GM12878 (cell line): ENCODE data around the gene CCDC177. TPM values are rescaled to one million over a fixed set of nuclear protein-coding genes. Genes with fewer than 3 reads are reported as not detected.

ENCODE experiments used
- ATAC-seq: fragments of 200-7000 bp; cut with Tn5 transposase; 3 replicates; pipeline ENCODE4 v1.9.1; 2020; ENCODE audit warnings: mild to moderate bottlenecking, moderate library complexity
- BruUV-seq: library from RNA; stranded (reverse); fragments of 400-500 nt; replicated peaks from 2 replicates; lab custom pipeline; 2021; lab: Mats Ljungman, UMichigan
- CTCF ChIA-PET: fragments of 300-600 bp; sonication (Branson Sonifier 250); formaldehyde crosslinking; extraction: SDS; loops from one replicate; lab custom pipeline; 2021; ENCODE audit warnings: inconsistent platforms; lab: Yijun Ruan, JAX
- POLR2A ChIA-PET: fragments of 350-600 bp; formaldehyde crosslinking; extraction: SDS; loops from one replicate; lab custom pipeline; 2021; ENCODE audit warnings: inconsistent platforms; lab: Charles Lee
- RAD21 ChIA-PET: fragments of 300-600 bp; sonication (Branson Sonifier 250); formaldehyde crosslinking; loops from one replicate; lab custom pipeline; 2023; ENCODE audit warnings: antibody characterized with exemption; ENCODE audit not compliant: unreplicated experiment; lab: Charles Lee
- SMC1A ChIA-PET: fragments of 300-600 bp; sonication (Branson Sonifier 250); formaldehyde crosslinking; loops from one replicate; lab custom pipeline; 2023; ENCODE audit not compliant: unreplicated experiment, uncharacterized antibody; lab: Charles Lee
- DNase-seq: peaks from one replicate; pipeline ENCODE4 v3.0.0-alpha.2; 2011; ENCODE audit warnings: low read depth, low spot score
- FAIRE-seq: peaks from 3 replicates; lab custom pipeline; 2011; peaks lifted over from hg19 to GRCh38; lab: Jason Lieb, UNC
- H2AFZ ChIP-seq: 2 replicates; pipeline ENCODE4 v1.6.0; 2011; ENCODE audit warnings: low read depth, low read length, control low read depth; ENCODE audit not compliant: control insufficient read depth
- H3K27ac ChIP-seq: 2 replicates; pipeline ENCODE4 v1.5.1; 2011; ENCODE audit warnings: control low read depth; ENCODE audit not compliant: control insufficient read depth, insufficient read depth
- H3K27me3 ChIP-seq, 2 experiments: replicated peaks in 1 of 2; 2 replicates each; pipeline versions ENCODE4 v1.6.0 to v1.6.1; 2011; ENCODE audit warnings: low read length in 1 of 2; ENCODE audit not compliant: control insufficient read depth in 2 of 2, insufficient read depth in 2 of 2
- H3K36me3 ChIP-seq, 2 experiments: 2 replicates each; pipeline ENCODE4 v1.5.1; 2011; ENCODE audit warnings: low read length in 1 of 2; ENCODE audit not compliant: control insufficient read depth in 2 of 2, insufficient read depth in 2 of 2
- H3K4me1 ChIP-seq: 2 replicates; pipeline ENCODE4 v1.6.1; 2011; ENCODE audit warnings: mild to moderate bottlenecking, low read length, moderate library complexity, mixed read lengths; ENCODE audit not compliant: control insufficient read depth, insufficient read depth
- H3K4me2 ChIP-seq: 2 replicates; pipeline ENCODE4 v1.6.0; 2011; ENCODE audit warnings: control low read depth; ENCODE audit not compliant: control insufficient read depth, insufficient read depth
- H3K4me3 ChIP-seq: fragments of 200-600 bp; sonication (generic); 2 replicates; pipeline ENCODE4 v1.5.1; 2016
- H3K79me2 ChIP-seq: 2 replicates; pipeline ENCODE4 v1.6.0; 2011; ENCODE audit warnings: low read length; ENCODE audit not compliant: control insufficient read depth, insufficient read depth
- H3K9ac ChIP-seq: 2 replicates; pipeline ENCODE4 v1.8.0; 2011; ENCODE audit warnings: low read length, control low read depth, mixed read lengths; ENCODE audit not compliant: control insufficient read depth, insufficient read depth
- H3K9me3 ChIP-seq: replicated peaks from 3 replicates; pipeline ENCODE4 v1.5.1; 2011; ENCODE audit warnings: mild to moderate bottlenecking, low read length; ENCODE audit not compliant: control insufficient read depth, insufficient read depth
- H4K20me1 ChIP-seq: 2 replicates; pipeline ENCODE4 v1.6.0; 2011; ENCODE audit not compliant: control insufficient read depth, insufficient read depth
- ETV6 ChIP-seq, 2 experiments: fragments of 450-650 bp in 1 of 2; IDR thresholded peaks in 1 of 2; conservative IDR thresholded peaks in 1 of 2; 2 replicates each; pipeline ENCODE4 v1.6.1; 2014; ENCODE audit warnings: antibody characterized with exemption in 1 of 2, borderline replicate concordance in 1 of 2, low read depth in 1 of 2, mild to moderate bottlenecking in 1 of 2, moderate library complexity in 1 of 2
- FOS ChIP-seq: IDR thresholded peaks from 3 replicates; pipeline ENCODE4 v1.6.1; 2011; ENCODE audit warnings: borderline replicate concordance; ENCODE audit not compliant: insufficient read length; ENCODE audit errors: extremely low read depth
- NRF1 ChIP-seq: conservative IDR thresholded peaks from 2 replicates; pipeline ENCODE4 v1.6.1; 2011; ENCODE audit warnings: mild to moderate bottlenecking, low read depth, low read length, improper control_type of control experiment
- RUNX3 ChIP-seq: IDR thresholded peaks from 2 replicates; pipeline ENCODE4 v1.6.1; 2012; ENCODE audit warnings: low read length, inconsistent platforms
- SMAD5 ChIP-seq: IDR thresholded peaks from 2 replicates; pipeline ENCODE4 v1.6.1; 2016; ENCODE audit warnings: antibody characterized with exemption, low read depth
- TCF3 ChIP-seq: IDR thresholded peaks from 2 replicates; pipeline ENCODE4 v1.6.1; 2012; ENCODE audit warnings: low read depth, mild to moderate bottlenecking, low read length, borderline replicate concordance; ENCODE audit not compliant: insufficient read depth
- ZNF207 ChIP-seq: fragments of 450-650 bp; IDR thresholded peaks from 2 replicates; pipeline ENCODE4 v1.6.1; 2014; ENCODE audit warnings: antibody characterized with exemption, mild to moderate bottlenecking, borderline replicate concordance
- ZNF274 ChIP-seq: IDR thresholded peaks from one replicate; pipeline ENCODE4 v1.8.0; 2011; ENCODE audit not compliant: insufficient read length, insufficient read depth
- WGBS: methylation state at CpG from one replicate; pipeline ENCODE4 v1.1.6; 2016; ENCODE audit warnings: low lambda C conversion rate; ENCODE audit not compliant: insufficient replicate concordance, insufficient coverage; ENCODE audit errors: missing lambda C conversion rate; 5-methylcytosine and 5-hydroxymethylcytosine counted together
- in situ Hi-C: fragments of 300-500 bp; cut with MboI; formaldehyde crosslinking; loops from 9 replicates; pipeline ENCODE4 v1.14.3; 2018; ENCODE audit warnings: mixed read lengths
- intact Hi-C: fragments of 100-400 bp; cut with micrococcal nuclease; formaldehyde crosslinking; loops from one replicate; pipeline ENCODE4 v1.14.2; 2022; ENCODE audit not compliant: unreplicated experiment
- polyA plus RNA-seq, 11 experiments: library from polyadenylated mRNA; depleted of rRNA in 4 of 11; unstranded in 6 of 11; stranded (reverse) in 5 of 11; fragments of >200 nt; fragmentation: Nextera tagmentation in 4 of 11; fragmentation: Illumina TruSeq in 1 of 11; extraction: Ambion mirVana in 4 of 11; extraction: Trizol in 1 of 11; gene quantifications; 1 replicate in 1 of 11; 2 replicates in 10 of 11; pipeline versions ENCODE4 v1.2.1 to v1.2.3, GENCODE V29; 2011 to 2016; ENCODE audit warnings: inconsistent platforms in 2 of 11, missing spikeins in 2 of 11, low read depth in 1 of 11
- total RNA-seq, 4 experiments: library from RNA; depleted of rRNA in 3 of 4; stranded (reverse); fragments of >200 nt in 3 of 4; fragmentation: Illumina TruSeq in 1 of 4; extraction: Trizol in 1 of 4; gene quantifications; 2 replicates each; pipeline versions ENCODE4 v1.2.1 to v1.2.3, GENCODE V29; 2013 to 2021

Gene CCDC177
- total and polyA plus RNA-seq, 10 of the 15 experiments (the other 5 are each of a cell fraction or from before 2014, with no cell fraction given): not detected

- TF ChIP-seq TCF3: no peak
- no peak for TF ChIP-seq FOS
- no peak for TF ChIP-seq SMAD5
- no peak for TF ChIP-seq ZNF274
- no peak for TF ChIP-seq RUNX3
Observed at GRCh38 chr14:69551511-69551910, 23.2 kb downstream of the CCDC177 start (continued).

GRCh38 chr14:69548566-69548965 lies 26.1 kb downstream of the CCDC177 start:
- Histone ChIP-seq H3K9ac (no peak overlapping the region), H3K4me3 (no peak overlapping the region), H3K4me1 (no peaks in the 10 kb centered on the region), H2AFZ (no peak overlapping the region), H4K20me1 (no peaks in the 10 kb centered on the region), H3K9me3 (no peaks in the 10 kb centered on the region), H3K27ac (no peak overlapping the region), H3K27me3 (peaks cover 0 to 3% of the 10 kb centered on the region in 2 experiments; a peak in 1 of 4 replicates), H3K36me3 (no peaks in the 10 kb centered on the region), H3K79me2 (no peaks in the 10 kb centered on the region), H3K4me2 (no peak overlapping the region)
- ATAC-seq (no peak), FAIRE-seq (no peak), DNase-seq (no peak)
- POLR2A ChIA-PET: interaction anchor here (0.6 to 0.8 kb wide), 2 partner anchors 9 to 51 kb away, joined by 3 read pairs; no protein-coding TSS in a partner anchor
- RAD21 ChIA-PET: no interaction called here
- TF ChIP-seq NRF1 (no peak), ETV6 (conservative IDR thresholded peaks at IDR 0.05 in 1 of 2, IDR thresholded peaks at IDR 0.05 in 1 of 2; ENCODE audit: borderline replicate concordance in 1 of 2, low read depth in 1 of 2) (no peak), ZNF207 (no peak)
- WGBS: 76% methylated on average over 8 of the region's 8 CpGs
- CTCF ChIA-PET: interaction anchor here (1.1 to 1.7 kb wide), 4 partner anchors 9 to 32 kb away, joined by 3 to 5 read pairs (median 4); no protein-coding TSS in a partner anchor
- SMC1A ChIA-PET: no interaction called here
- no TSS peak for BruUV-seq
- intact Hi-C loops (no loop called here), in situ Hi-C loops (no loop called here)
